Measurements from ENCODE around the gene OOSP1.

OOSP1 gene

GRCh38 chr11:59918987-59919589, 19.1 kb upstream of the OOSP1 start:
- TF ChIP-seq FOXP2 (optimal IDR thresholded peaks at IDR 0.05; ENCODE audit: borderline replicate concordance, extremely low read depth, extremely low read length, insufficient read depth) (no peak), REST (IDR thresholded peaks at IDR 0.05; ENCODE audit: insufficient read depth in 1 of 2, low read depth in 2 of 2, low read length in 2 of 2) (no peak), POLR2AphosphoS5 (IDR thresholded peaks at IDR 0.05; ENCODE audit: low read depth, low read length) (no peak), SIN3A (IDR thresholded peaks at IDR 0.05; ENCODE audit: borderline replicate concordance, insufficient read depth, low read length) (no peak), TAF1 (IDR thresholded peaks at IDR 0.05; ENCODE audit: borderline replicate concordance, insufficient read depth, low read length) (no peak)

- TF ChIP-seq FOXP2 (optimal IDR thresholded peaks at IDR 0.05; ENCODE audit: borderline replicate concordance, extremely low read depth, extremely low read length, insufficient read depth), result no peak
- no peak for TF ChIP-seq REST (IDR thresholded peaks at IDR 0.05; ENCODE audit: insufficient read depth in 1 of 2, low read depth in 2 of 2, low read length in 2 of 2)
- no peak for TF ChIP-seq SIN3A (IDR thresholded peaks at IDR 0.05; ENCODE audit: borderline replicate concordance, insufficient read depth, low read length)
- TF ChIP-seq POLR2AphosphoS5 (IDR thresholded peaks at IDR 0.05; ENCODE audit: low read depth, low read length), result no peak
- no peak for TF ChIP-seq TAF1 (IDR thresholded peaks at IDR 0.05; ENCODE audit: borderline replicate concordance, insufficient read depth, low read length)
Observed at GRCh38 chr11:59923813-59924212, 14.4 kb upstream of the OOSP1 start.

GRCh38 chr11:59931688-59932087, 6.5 kb upstream of the OOSP1 start:
- TF ChIP-seq FOXP2 (optimal IDR thresholded peaks at IDR 0.05; ENCODE audit: borderline replicate concordance, extremely low read depth, extremely low read length, insufficient read depth) (no peak), TAF1 (IDR thresholded peaks at IDR 0.05; ENCODE audit: borderline replicate concordance, insufficient read depth, low read length) (no peak), POLR2AphosphoS5 (IDR thresholded peaks at IDR 0.05; ENCODE audit: low read depth, low read length) (no peak), SIN3A (IDR thresholded peaks at IDR 0.05; ENCODE audit: borderline replicate concordance, insufficient read depth, low read length) (no peak), REST (IDR thresholded peaks at IDR 0.05; ENCODE audit: insufficient read depth in 1 of 2, low read depth in 2 of 2, low read length in 2 of 2) (no peak)

GRCh38 chr11:59938718-59939117, 486 bp downstream of the OOSP1 start:
- TF ChIP-seq TAF1 (IDR thresholded peaks at IDR 0.05; ENCODE audit: borderline replicate concordance, insufficient read depth, low read length) (no peak), REST (IDR thresholded peaks at IDR 0.05; ENCODE audit: insufficient read depth in 1 of 2, low read depth in 2 of 2, low read length in 2 of 2) (no peak), POLR2AphosphoS5 (IDR thresholded peaks at IDR 0.05; ENCODE audit: low read depth, low read length) (no peak), FOXP2 (optimal IDR thresholded peaks at IDR 0.05; ENCODE audit: borderline replicate concordance, extremely low read depth, extremely low read length, insufficient read depth) (no peak), SIN3A (IDR thresholded peaks at IDR 0.05; ENCODE audit: borderline replicate concordance, insufficient read depth, low read length) (no peak)

Data from PFSK-1 (cell line).